Fibroblast of the aortic adventitia (primary cell): ENCODE data around the gene KLHL9. TPM values are rescaled to one million over a fixed set of nuclear protein-coding genes. Genes with fewer than 3 reads are reported as not detected.

ENCODE experiments used
- DNase-seq: peaks from one replicate; pipeline ENCODE4 v3.0.0-alpha.2; 2010; ENCODE audit warnings: low read depth
- H3K4me3 ChIP-seq: 2 replicates; pipeline ENCODE4 v1.5.1; 2011; ENCODE audit warnings: low read depth, mild to moderate bottlenecking, control low read depth, low read length, moderate library complexity
- CTCF ChIP-seq: IDR thresholded peaks from 2 replicates; pipeline ENCODE4 v1.5.1; 2011; ENCODE audit warnings: mild to moderate bottlenecking, low read length, control low read depth, inconsistent platforms; ENCODE audit not compliant: insufficient read depth
- total RNA-seq: library from RNA; depleted of rRNA; stranded (reverse); fragments of >200 nt; gene quantifications from 2 replicates; pipeline ENCODE4 v1.2.3, GENCODE V29; 2012; ENCODE audit warnings: low replicate concordance

The KLHL9 gene
- total RNA-seq, 1 donor, result 48.4 TPM

- no peak for DNase-seq
- H3K4me3 ChIP-seq, result no peak overlapping the region
- no peak for TF ChIP-seq CTCF
Measured at GRCh38 chr9:21316860-21317259, 18.3 kb downstream of the KLHL9 start.

DNA sequence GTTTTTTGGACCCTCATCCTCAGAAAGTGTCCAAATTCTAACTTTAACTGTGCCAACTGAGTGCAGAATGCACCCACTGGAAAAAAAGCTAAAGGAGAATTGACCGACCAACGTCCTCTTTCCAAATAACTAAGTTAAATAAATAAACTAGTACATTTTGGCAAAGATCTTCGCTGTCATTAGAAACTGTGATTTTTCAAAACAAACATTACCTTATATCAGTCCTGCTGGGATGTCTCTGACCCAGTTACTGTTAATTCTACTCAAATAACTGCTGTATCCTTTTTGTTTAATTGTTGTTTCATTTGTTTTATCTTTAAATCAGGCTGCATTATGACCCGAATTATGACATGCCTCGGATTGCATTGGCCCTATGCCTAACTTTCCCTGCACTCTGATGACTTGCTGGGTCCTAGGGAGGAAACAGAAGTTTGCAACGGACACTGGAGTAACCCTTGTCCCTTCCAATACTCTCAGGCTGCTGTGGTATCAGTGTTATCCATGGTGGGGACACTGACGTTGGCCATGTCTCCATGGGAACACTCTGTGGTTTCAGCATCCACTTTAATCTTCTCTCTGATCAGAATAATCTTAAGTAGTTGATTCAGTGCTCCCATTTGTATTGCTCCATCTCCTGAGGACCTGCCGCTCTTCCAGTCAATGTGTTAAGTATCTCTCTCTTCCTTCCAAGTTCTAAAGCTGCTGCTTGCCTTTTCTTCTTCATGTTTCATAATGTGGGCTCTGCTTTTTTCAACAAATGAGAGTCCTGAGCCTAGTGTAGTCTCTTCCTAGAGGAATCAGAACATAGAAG, 19.0 kb downstream of the KLHL9 start:
- TF ChIP-seq CTCF, result no peak
- no peak for DNase-seq
- H3K4me3 ChIP-seq, result no peak overlapping the region

DNA sequence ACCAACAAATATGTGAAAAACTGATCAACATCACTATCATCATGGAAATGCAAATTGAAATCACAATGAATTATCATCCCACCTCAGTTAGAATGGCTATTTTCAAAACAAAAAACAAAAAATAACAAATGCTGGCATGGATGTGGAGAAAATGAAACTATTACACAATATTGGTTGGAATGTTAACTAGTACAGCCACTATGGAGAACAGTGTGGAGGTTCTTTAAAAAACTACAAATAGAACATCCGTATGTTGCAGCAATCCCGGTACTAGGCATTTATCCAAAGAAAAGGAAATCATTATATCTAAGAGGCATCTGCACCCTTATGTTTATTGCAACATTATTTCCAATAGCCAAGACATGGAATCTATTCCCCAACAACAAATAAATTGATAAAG, 21.1 kb downstream of the KLHL9 start:
- no peak for DNase-seq
- H3K4me3 ChIP-seq, result no peak overlapping the region
- no peak for TF ChIP-seq CTCF

DNA sequence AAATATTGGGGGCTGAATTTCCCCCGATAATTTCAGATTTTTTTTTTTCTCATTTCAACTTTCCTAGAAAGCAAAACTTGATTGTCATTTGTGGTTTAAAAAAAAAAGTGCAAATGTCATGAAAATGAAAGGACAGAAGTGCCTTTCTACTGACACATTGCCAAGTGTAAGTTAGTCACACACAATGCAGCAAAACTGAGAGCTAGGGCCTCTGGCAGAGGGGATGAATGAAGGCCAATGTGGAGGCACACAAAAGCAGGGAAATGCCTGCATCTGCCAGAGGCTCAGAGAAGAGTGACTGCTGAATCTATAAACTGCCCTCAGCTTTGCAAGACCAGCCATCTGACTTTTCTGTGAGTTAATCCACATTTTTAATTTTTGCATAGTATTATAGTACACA, 23.3 kb downstream of the KLHL9 start:
- DNase-seq, result no peak
- TF ChIP-seq CTCF, result no peak

GRCh38 chr9:21305213-21305612, 30.0 kb downstream of the KLHL9 start, which contains the start of gene IFNA5:
Gene IFNA5, minus strand, starts transcription at chr9:21305313. Its CDS starts 57 bp downstream, at chr9:21305256.
- DNase-seq, result no peak

More for the DNA sequence above, 23.3 kb downstream of the KLHL9 start:
- no peak overlapping the region for H3K4me3 ChIP-seq

DNA sequence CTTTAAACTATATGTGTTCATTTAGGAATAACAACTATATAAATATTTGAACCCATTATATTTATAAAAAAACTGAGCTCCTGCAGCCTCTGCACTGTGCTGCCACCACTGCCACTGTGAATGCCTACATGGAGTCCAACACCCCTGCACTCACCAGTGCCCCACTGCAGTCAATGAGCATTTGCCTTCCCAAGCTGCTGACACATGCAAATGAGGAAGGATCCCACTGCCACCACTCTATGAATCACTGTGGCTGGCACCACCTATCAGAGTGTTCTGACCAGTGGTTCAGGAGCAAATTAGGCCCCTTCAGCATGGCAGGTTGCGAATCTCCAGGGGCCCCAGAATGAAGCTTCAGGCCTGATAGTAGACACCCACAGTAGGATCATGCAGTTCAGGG, 39.2 kb downstream of the KLHL9 start:
- DNase-seq, result no peak
- TF ChIP-seq CTCF, result no peak
- H3K4me3 ChIP-seq, result no peak overlapping the region

More at GRCh38 chr9:21305213-21305612, 30.0 kb downstream of the KLHL9 start, which contains the start of gene IFNA5:
- TF ChIP-seq CTCF, result no peak
- no peak within 1 kb of the TSS for H3K4me3 ChIP-seq
